T-cell (primary cell): ENCODE data around the gene GPHN. TPM values are rescaled to one million over a fixed set of nuclear protein-coding genes. Genes with fewer than 3 reads are reported as not detected.

Experiments
- total RNA-seq, 35 experiments: library from RNA in 6 of 35; stranded (reverse) in 6 of 35; fragments of 120-200 nt in 1 of 35; gene quantifications; one replicate each; pipeline versions ENCODE4 v1.2.1 to v1.2.4 and lab custom pipeline; 2013 to 2026

Gene GPHN
- total RNA-seq, 5 donors from 2014 or later (not counting 1 experiment from before 2014, with no cell fraction given), result 13.9 to 21.1 (median 14.4) TPM

Other genes starting within 250 kb of the GPHN start
- gene CCDC196, start 21.8 kb upstream of the GPHN start, total RNA-seq, result not detected